GM18507 (cell line): ENCODE data around the gene ZNF346.
A peak's percentile ranks its signal among the peaks of the same experiment; 100 is the strongest.
"Not testable (repeated sequence)": the region's sequence is repeated elsewhere in the genome, so short reads cannot be mapped to it uniquely, and the experiment has no call there.

Experiments used
- DNase-seq: peaks from one replicate; pipeline ENCODE4 v3.0.0; 2011; ENCODE audit warnings: low read depth; ENCODE audit not compliant: insufficient read length; ENCODE audit errors: extremely low spot score
- FAIRE-seq: peaks from 2 replicates; lab custom pipeline; 2011; peaks lifted over from hg19 to GRCh38; lab: Jason Lieb, UNC

The ZNF346 gene

GRCh38 chr5:177022386-177023302 lies at the start of gene ZNF346:
Gene ZNF346, plus strand, starts transcription at chr5:177022696. Its CDS starts 43 bp downstream, at chr5:177022739.
- DNase-seq (peak; percentile 98), FAIRE-seq (peak; percentile 92)

GRCh38 chr5:176979669-176980068 lies 42.8 kb upstream of the ZNF346 start:
- FAIRE-seq (no peak), DNase-seq (no peak)

- FAIRE-seq (no peak), DNase-seq (no peak)
These were observed 41.7 kb upstream of the ZNF346 start for GRCh38 chr5:176980818-176981217.

- not testable (repeated sequence) for DNase-seq, FAIRE-seq
These were observed 39.4 kb upstream of the ZNF346 start for GRCh38 chr5:176983112-176983511.

GRCh38 chr5:176983593-176983992 lies 38.9 kb upstream of the ZNF346 start:
- DNase-seq, FAIRE-seq: not testable (repeated sequence)

GRCh38 chr5:176984176-176984575 lies 38.3 kb upstream of the ZNF346 start:
- not testable (repeated sequence) for DNase-seq, FAIRE-seq

GRCh38 chr5:176985516-176985915 lies 37.0 kb upstream of the ZNF346 start:
- no peak for FAIRE-seq
- DNase-seq = no peak

- no peak for FAIRE-seq
These were observed 36.2 kb upstream of the ZNF346 start for GRCh38 chr5:176986280-176986679.

GRCh38 chr5:176987583-176987982 lies 34.9 kb upstream of the ZNF346 start:
- FAIRE-seq = no peak
- no peak for DNase-seq

More at GRCh38 chr5:176986280-176986679, 36.2 kb upstream of the ZNF346 start:
- DNase-seq = no peak

- not testable (repeated sequence) for FAIRE-seq, DNase-seq
These were observed 29.4 kb upstream of the ZNF346 start for GRCh38 chr5:176993081-176993480.

- DNase-seq (peak; percentile 17), FAIRE-seq (peak; percentile 71)
These were observed 27.9 kb upstream of the ZNF346 start for GRCh38 chr5:176994460-176995121.

GRCh38 chr5:176995122-176995490 lies 27.4 kb upstream of the ZNF346 start:
- FAIRE-seq (no peak), DNase-seq (no peak)

GRCh38 chr5:176995896-176996767 lies 26.4 kb upstream of the ZNF346 start:
- peak; percentile 46 for FAIRE-seq

GRCh38 chr5:176996780-176997179 lies 25.7 kb upstream of the ZNF346 start:
- DNase-seq = no peak
- no peak for FAIRE-seq

More at GRCh38 chr5:176995896-176996767, 26.4 kb upstream of the ZNF346 start:
- DNase-seq = no peak

- FAIRE-seq = no peak
- no peak for DNase-seq
These were observed 23.7 kb upstream of the ZNF346 start for GRCh38 chr5:176998828-176999227.

GRCh38 chr5:176999526-176999925 lies 23.0 kb upstream of the ZNF346 start:
- not testable (repeated sequence) for FAIRE-seq, DNase-seq

- DNase-seq (no peak), FAIRE-seq (no peak)
These were observed 18.8 kb upstream of the ZNF346 start for GRCh38 chr5:177003649-177004048.

GRCh38 chr5:177004961-177005360 lies 17.5 kb upstream of the ZNF346 start:
- FAIRE-seq (no peak), DNase-seq (no peak)

- FAIRE-seq (peak; percentile 42), DNase-seq (no peak)
These were observed 16.8 kb upstream of the ZNF346 start for GRCh38 chr5:177005619-177006264.
